Fibroblast of lung (primary cell): ENCODE data around the gene KCNK7. TPM values are rescaled to one million over a fixed set of nuclear protein-coding genes. Genes with fewer than 3 reads are reported as not detected.

Experiments used
- DNase-seq, 2 donors: peaks; one replicate each; pipeline versions ENCODE4 v3.0.0 to v3.0.0-alpha.2; 2010; ENCODE audit warnings: low read depth in 2 of 2
- H2AFZ ChIP-seq: 2 replicates; pipeline ENCODE4 v1.5.1; 2012; ENCODE audit warnings: low read length, control low read depth, inconsistent platforms
- H3K27ac ChIP-seq: 2 replicates; pipeline ENCODE4 v1.5.1; 2011; ENCODE audit warnings: low read length, control low read depth; ENCODE audit not compliant: insufficient read depth
- H3K27me3 ChIP-seq: 2 replicates; pipeline ENCODE4 v1.5.1; 2011; ENCODE audit warnings: mild to moderate bottlenecking, low read length; ENCODE audit not compliant: control insufficient read depth, insufficient read depth
- H3K36me3 ChIP-seq: 2 replicates; pipeline ENCODE4 v1.5.1; 2011; ENCODE audit warnings: low read length; ENCODE audit not compliant: control insufficient read depth, insufficient read depth
- H3K4me1 ChIP-seq: 2 replicates; pipeline ENCODE4 v1.5.1; 2011; ENCODE audit warnings: low read length; ENCODE audit not compliant: control insufficient read depth, insufficient read depth; ENCODE audit errors: extremely low read depth
- H3K4me2 ChIP-seq: 2 replicates; pipeline ENCODE4 v1.5.1; 2011; ENCODE audit warnings: low read length, control low read depth; ENCODE audit not compliant: insufficient read depth; ENCODE audit errors: extremely low read depth
- H3K4me3 ChIP-seq, 4 experiments: fragments of 200-600 bp in 1 of 4; sonication (generic) in 1 of 4; replicated peaks in 1 of 4; 2 replicates each; pipeline ENCODE4 v1.5.1; 2011 to 2016; ENCODE audit warnings: low read length in 4 of 4, low read depth in 3 of 4, mild to moderate bottlenecking in 3 of 4, control low read depth in 2 of 4, inconsistent platforms in 1 of 4, mixed read lengths in 1 of 4; ENCODE audit not compliant: insufficient read depth in 1 of 4; ENCODE audit errors: control extremely low read depth in 1 of 4
- H3K79me2 ChIP-seq: 2 replicates; pipeline ENCODE4 v1.5.1; 2012; ENCODE audit warnings: mild to moderate bottlenecking, low read length, inconsistent platforms; ENCODE audit not compliant: control insufficient read depth, insufficient read depth
- H3K9ac ChIP-seq: 2 replicates; pipeline ENCODE4 v1.5.1; 2011; ENCODE audit warnings: mild to moderate bottlenecking, low read length, control low read depth; ENCODE audit not compliant: insufficient read depth
- H3K9me3 ChIP-seq: 2 replicates; pipeline ENCODE4 v1.5.1; 2012; ENCODE audit warnings: low read depth, low read length; ENCODE audit not compliant: control insufficient read depth, insufficient read depth
- H4K20me1 ChIP-seq: 2 replicates; pipeline ENCODE4 v1.5.1; 2011; ENCODE audit warnings: low read length; ENCODE audit not compliant: control insufficient read depth, insufficient read depth; ENCODE audit errors: extremely low read depth
- EZH2 ChIP-seq: IDR thresholded peaks from 2 replicates; pipeline ENCODE4 v1.5.1; 2012; ENCODE audit warnings: low read length, control low read depth, mild to moderate bottlenecking; ENCODE audit errors: missing control alignments
- polyA plus RNA-seq, 2 donors: library from polyadenylated mRNA; depleted of rRNA in 1 of 2; stranded (reverse) in 1 of 2; unstranded in 1 of 2; fragments of >200 nt; gene quantifications; 2 replicates each; pipeline ENCODE4 v1.2.1, GENCODE V29; 2011 to 2012; ENCODE audit warnings: missing spikeins in 1 of 2
- total RNA-seq: library from RNA; depleted of rRNA; stranded (reverse); fragments of >200 nt; gene quantifications from 2 replicates; pipeline ENCODE4 v1.2.1, GENCODE V29; 2014
- TF ChIP-seq, protein P1 (sequence below), 2 donors: IDR thresholded peaks in 1 of 2; conservative IDR thresholded peaks in 1 of 2; 1 replicate in 1 of 2; 2 replicates in 1 of 2; pipeline ENCODE4 v1.5.1; 2011 to 2012; ENCODE audit warnings: low read length in 2 of 2, control low read depth in 1 of 2, inconsistent platforms in 1 of 2, low read depth in 1 of 2, mild to moderate bottlenecking in 1 of 2

KCNK7 gene
- total and polyA plus RNA-seq, 2 donors (not counting 1 experiment from before 2014, with no cell fraction given) = not detected

DNA sequence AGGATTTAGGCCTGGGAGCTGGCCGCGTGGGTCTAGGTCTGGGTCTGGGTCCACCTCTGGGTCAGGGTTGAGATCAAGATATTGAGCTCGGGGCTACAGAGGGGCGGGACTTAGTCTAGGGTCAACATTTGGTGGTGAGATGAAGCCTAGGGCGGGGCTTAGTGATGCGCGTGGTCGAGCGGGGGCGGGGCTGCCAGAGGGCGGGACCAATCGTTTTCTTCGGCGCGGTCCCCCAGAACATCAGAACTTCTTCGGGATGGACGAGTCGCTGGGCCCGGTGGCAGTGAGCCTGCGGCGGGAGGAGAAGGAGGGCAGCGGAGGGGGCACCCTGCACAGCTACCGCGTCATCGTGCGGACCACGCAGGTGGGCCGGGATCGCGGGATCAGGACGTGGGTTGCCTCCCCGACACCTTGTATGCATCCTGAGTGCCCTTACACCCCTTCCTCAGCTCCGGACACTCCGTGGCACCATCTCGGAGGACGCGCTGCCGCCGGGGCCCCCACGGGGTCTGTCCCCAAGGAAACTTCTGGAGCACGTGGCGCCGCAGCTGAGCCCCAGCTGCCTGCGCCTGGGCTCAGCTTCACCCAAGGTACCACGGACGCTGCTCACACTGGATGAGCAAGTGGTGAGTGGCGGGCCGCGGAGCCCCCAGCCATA, 46.5 kb upstream of the KCNK7 start:
- Histone ChIP-seq H3K79me2 (peaks cover 4% of the 10 kb centered on the region), H4K20me1 (no peaks in the 10 kb centered on the region), H3K27ac (no peak overlapping the region), H3K4me1 (peaks cover 20% of the 10 kb centered on the region), H3K4me2 (no peak overlapping the region), H3K9me3 (no peaks in the 10 kb centered on the region), H3K4me3 (no peak overlapping the region), H3K36me3 (peaks cover 32% of the 10 kb centered on the region), H3K9ac (no peak overlapping the region), H2AFZ (no peak overlapping the region), H3K27me3 (no peaks in the 10 kb centered on the region)
- no peak for DNase-seq
- no peak for TF ChIP-seq EZH2
- TF ChIP-seq, protein P1, sequence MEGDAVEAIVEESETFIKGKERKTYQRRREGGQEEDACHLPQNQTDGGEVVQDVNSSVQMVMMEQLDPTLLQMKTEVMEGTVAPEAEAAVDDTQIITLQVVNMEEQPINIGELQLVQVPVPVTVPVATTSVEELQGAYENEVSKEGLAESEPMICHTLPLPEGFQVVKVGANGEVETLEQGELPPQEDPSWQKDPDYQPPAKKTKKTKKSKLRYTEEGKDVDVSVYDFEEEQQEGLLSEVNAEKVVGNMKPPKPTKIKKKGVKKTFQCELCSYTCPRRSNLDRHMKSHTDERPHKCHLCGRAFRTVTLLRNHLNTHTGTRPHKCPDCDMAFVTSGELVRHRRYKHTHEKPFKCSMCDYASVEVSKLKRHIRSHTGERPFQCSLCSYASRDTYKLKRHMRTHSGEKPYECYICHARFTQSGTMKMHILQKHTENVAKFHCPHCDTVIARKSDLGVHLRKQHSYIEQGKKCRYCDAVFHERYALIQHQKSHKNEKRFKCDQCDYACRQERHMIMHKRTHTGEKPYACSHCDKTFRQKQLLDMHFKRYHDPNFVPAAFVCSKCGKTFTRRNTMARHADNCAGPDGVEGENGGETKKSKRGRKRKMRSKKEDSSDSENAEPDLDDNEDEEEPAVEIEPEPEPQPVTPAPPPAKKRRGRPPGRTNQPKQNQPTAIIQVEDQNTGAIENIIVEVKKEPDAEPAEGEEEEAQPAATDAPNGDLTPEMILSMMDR (conservative IDR thresholded peaks at IDR 0.05 in 1 of 2, IDR thresholded peaks at IDR 0.05 in 1 of 2; ENCODE audit: low read depth in 1 of 2, low read length in 2 of 2) = no peak

DNA sequence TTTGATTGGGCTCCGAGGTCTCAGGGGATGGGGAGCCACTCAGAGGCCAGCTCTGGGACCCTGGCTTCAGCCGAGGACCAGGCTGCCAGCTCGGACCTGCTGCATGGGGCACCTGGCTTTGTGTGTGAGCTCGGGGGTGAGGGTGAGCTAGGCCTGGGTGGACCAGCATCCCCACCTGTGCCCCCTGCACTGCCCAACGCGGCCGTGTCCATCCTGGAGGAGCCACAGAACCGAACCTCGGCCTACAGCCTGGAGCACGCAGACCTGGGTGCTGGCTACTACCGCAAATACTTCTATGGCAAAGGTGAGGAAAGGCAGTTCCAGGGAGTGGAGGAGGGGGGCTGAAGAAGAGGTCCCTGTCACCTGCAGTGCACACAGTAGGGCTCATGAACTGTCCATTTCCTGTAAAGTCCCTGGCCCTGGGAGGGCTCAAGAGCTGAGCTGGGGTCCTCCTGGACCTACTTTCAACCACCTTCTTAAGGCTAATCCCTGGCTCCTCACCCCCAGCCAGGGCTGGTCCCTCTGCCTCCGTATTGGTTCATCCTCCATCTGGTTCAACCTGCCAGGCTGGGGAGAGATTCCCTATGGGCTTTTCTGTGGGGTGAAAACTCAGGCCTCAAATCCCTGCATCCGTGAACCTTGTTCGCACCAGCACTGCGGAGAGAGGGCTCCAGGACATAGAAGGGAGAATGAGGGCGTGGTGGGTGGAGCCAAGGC, 45.9 kb upstream of the KCNK7 start:
- H3K27ac ChIP-seq = no peak overlapping the region
- no peak overlapping the region for H2AFZ ChIP-seq
- H3K9ac ChIP-seq = no peak overlapping the region
- DNase-seq = no peak
- no peaks in the 10 kb centered on the region for H3K27me3 ChIP-seq
- peaks cover 23% of the 10 kb centered on the region for H3K4me1 ChIP-seq
- H3K79me2 ChIP-seq = peaks cover 4% of the 10 kb centered on the region
- H3K36me3 ChIP-seq = peaks cover 32% of the 10 kb centered on the region
- H3K9me3 ChIP-seq = no peaks in the 10 kb centered on the region
- H3K4me2 ChIP-seq = no peak overlapping the region
- no peak overlapping the region for H3K4me3 ChIP-seq
- H4K20me1 ChIP-seq = no peaks in the 10 kb centered on the region
- TF ChIP-seq, protein P1 (conservative IDR thresholded peaks at IDR 0.05 in 1 of 2, IDR thresholded peaks at IDR 0.05 in 1 of 2; ENCODE audit: low read depth in 1 of 2, low read length in 2 of 2) = no peak
- TF ChIP-seq EZH2 = no peak

DNA sequence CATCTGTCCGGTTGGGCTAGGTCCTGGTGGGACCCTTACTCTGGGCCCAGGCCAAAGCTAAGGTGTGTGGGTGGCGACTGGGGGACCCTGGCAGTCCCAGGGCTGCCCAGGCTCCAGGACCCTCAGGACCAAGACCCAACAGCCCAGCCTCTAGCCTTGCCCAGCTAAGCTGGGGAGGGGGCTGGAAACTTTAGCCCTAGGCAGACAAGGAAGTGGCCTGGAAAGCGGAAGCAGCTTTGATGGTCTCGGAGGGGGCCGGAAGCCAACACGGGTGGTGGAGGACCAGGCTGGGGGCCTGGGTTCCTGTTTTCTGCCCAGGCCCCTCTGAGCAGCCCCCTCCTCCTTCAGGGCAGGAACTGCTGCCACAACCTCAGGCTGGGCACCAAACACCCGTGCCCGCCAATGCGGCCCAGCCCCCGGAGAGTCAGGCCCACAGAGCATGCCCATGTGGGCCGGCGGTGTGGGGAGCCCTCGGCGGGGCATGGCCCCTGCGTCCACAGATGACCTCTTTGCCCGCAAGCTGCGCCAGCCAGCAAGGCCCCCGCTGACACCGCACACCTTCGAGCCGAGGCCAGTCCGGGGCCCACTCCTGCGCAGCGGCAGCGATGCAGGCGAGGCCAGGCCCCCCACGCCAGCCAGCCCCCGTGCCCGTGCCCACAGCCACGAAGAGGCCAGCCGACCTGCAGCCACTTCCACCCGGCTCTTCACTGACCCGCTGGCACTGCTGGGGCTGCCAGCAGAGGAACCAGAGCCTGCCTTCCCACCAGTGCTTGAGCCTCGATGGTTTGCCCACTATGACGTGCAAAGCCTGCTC, 45.1 kb upstream of the KCNK7 start:
- no peak for DNase-seq
- no peak overlapping the region for H3K9ac ChIP-seq
- peaks cover 4% of the 10 kb centered on the region for H3K79me2 ChIP-seq
- H3K4me2 ChIP-seq = no peak overlapping the region
- TF ChIP-seq, protein P1 (conservative IDR thresholded peaks at IDR 0.05 in 1 of 2, IDR thresholded peaks at IDR 0.05 in 1 of 2; ENCODE audit: low read depth in 1 of 2, low read length in 2 of 2) = no peak
- no peak for TF ChIP-seq EZH2
- H3K4me1 ChIP-seq = peaks cover 23% of the 10 kb centered on the region
- no peaks in the 10 kb centered on the region for H3K9me3 ChIP-seq
- no peak overlapping the region for H2AFZ ChIP-seq
- H3K27ac ChIP-seq = no peak overlapping the region
- H3K36me3 ChIP-seq = peaks cover 26% of the 10 kb centered on the region
- H3K4me3 ChIP-seq = no peak overlapping the region
- no peaks in the 10 kb centered on the region for H3K27me3 ChIP-seq
- H4K20me1 ChIP-seq = no peaks in the 10 kb centered on the region
